IPS-11a (cell line): Measurements from ENCODE around the gene BBOX1.
"Not testable (repeated sequence)": the region's sequence is repeated elsewhere in the genome, so short reads cannot be mapped to it uniquely, and the experiment has no call there.

Experiments used
- H3K4me3 ChIP-seq: one replicate; pipeline ENCODE4 v1.5.1; 2013; ENCODE audit warnings: low read depth, low read length, control low read depth

The BBOX1 gene

DNA sequence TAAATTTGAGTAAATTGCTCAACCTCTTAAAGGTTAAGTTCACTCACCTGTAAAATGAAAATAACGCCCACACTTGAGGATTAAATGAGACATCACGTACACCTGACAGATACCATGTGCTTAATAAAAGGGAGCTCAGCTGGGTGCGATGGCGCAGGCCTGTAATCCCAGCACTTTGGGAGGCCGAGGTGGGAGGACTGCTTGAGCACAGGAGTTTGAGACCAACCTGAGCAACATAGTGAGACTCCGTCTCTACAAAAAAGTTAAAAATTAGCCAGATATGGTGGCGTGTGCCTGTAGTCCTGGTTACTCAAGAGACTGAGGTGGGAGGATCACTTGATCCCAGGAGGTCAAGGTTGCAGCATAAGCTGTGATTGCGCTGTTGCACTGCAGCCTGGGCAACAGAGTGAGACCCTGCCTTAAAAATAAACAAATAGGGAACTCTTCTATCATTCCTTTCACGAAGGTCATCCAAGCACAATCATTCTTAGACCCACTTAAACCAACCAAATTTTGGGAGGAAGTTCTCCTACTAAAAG lies 134.1 kb downstream of the BBOX1 start:
- H3K4me3 ChIP-seq: no peak overlapping the region

- H3K4me3 ChIP-seq: not testable (repeated sequence)
These were observed 134.9 kb downstream of the BBOX1 start for GRCh38 chr11:27175562-27175961.
